Liver (tissue), 9 donors: ENCODE measurements around the gene ZDHHC14. TPM values are rescaled to one million over a fixed set of nuclear protein-coding genes. Genes with fewer than 3 reads are reported as not detected.

ENCODE experiments used
- DNase-seq: peaks from one replicate; pipeline ENCODE4 v3.0.0-alpha.2; 2017; ENCODE audit warnings: low spot score
- H3K27ac ChIP-seq, 2 donors: one replicate each; pipeline ENCODE4 v1.7.0; 2013; ENCODE audit warnings: inconsistent platforms in 2 of 2, low read length in 2 of 2, control low read depth in 1 of 2, low read depth in 1 of 2, mild to moderate bottlenecking in 1 of 2
- H3K27me3 ChIP-seq, 4 donors: one replicate each; pipeline versions ENCODE4 v1.6.1 to v1.7.0; 2013; ENCODE audit warnings: low read length in 3 of 4, inconsistent platforms in 1 of 4, mild to moderate bottlenecking in 1 of 4, moderate library complexity in 1 of 4; ENCODE audit not compliant: control insufficient read depth in 4 of 4, insufficient read depth in 4 of 4
- H3K36me3 ChIP-seq, 4 donors: one replicate each; pipeline versions ENCODE4 v1.6.1 to v1.7.0; 2013; ENCODE audit warnings: low read length in 3 of 4, mild to moderate bottlenecking in 3 of 4, low read depth in 1 of 4, moderate library complexity in 1 of 4; ENCODE audit not compliant: control insufficient read depth in 4 of 4, insufficient read depth in 3 of 4
- H3K4me1 ChIP-seq, 4 donors: one replicate each; pipeline versions ENCODE4 v1.6.1 to v1.7.0; 2013; ENCODE audit warnings: low read length in 3 of 4, mild to moderate bottlenecking in 3 of 4, moderate library complexity in 1 of 4; ENCODE audit not compliant: control insufficient read depth in 4 of 4, insufficient read depth in 4 of 4
- H3K4me3 ChIP-seq, 3 donors: one replicate each; pipeline versions ENCODE4 v1.6.1 to v1.7.0; 2013; ENCODE audit warnings: low read length in 3 of 3, control low read depth in 1 of 3, low read depth in 1 of 3, mild to moderate bottlenecking in 1 of 3
- H3K9ac ChIP-seq, 2 donors: one replicate each; pipeline ENCODE4 v1.7.0; 2013; ENCODE audit warnings: low read length in 2 of 2, mild to moderate bottlenecking in 2 of 2, moderate library complexity in 2 of 2, control low read depth in 1 of 2, low read depth in 1 of 2
- H3K9me3 ChIP-seq, 4 donors: one replicate each; pipeline versions ENCODE4 v1.6.1 to v1.7.0; 2013; ENCODE audit warnings: low read length in 3 of 4; ENCODE audit not compliant: control insufficient read depth in 4 of 4
- EGR1 ChIP-seq, 2 donors: IDR thresholded peaks; 2 replicates each; pipeline ENCODE4 v1.6.1; 2016 to 2018; ENCODE audit warnings: antibody characterized with exemption in 2 of 2, low read depth in 2 of 2
- FOXA1 ChIP-seq: IDR thresholded peaks from 2 replicates; pipeline ENCODE4 v1.6.1; 2016; ENCODE audit warnings: antibody characterized with exemption
- FOXA2 ChIP-seq: IDR thresholded peaks from 2 replicates; pipeline ENCODE4 v1.6.1; 2016; ENCODE audit warnings: antibody characterized with exemption
- GABPA ChIP-seq, 2 donors: IDR thresholded peaks in 1 of 2; conservative IDR thresholded peaks in 1 of 2; 2 replicates each; pipeline ENCODE4 v1.6.1; 2016; ENCODE audit warnings: antibody characterized with exemption in 2 of 2, mild to moderate bottlenecking in 1 of 2, moderate library complexity in 1 of 2
- HNF4A ChIP-seq, 2 donors: conservative IDR thresholded peaks; 2 replicates each; pipeline ENCODE4 v1.6.1; 2016; ENCODE audit warnings: antibody characterized with exemption in 2 of 2, mild to moderate bottlenecking in 2 of 2
- HNF4G ChIP-seq: IDR thresholded peaks from 2 replicates; pipeline ENCODE4 v1.6.1; 2016; ENCODE audit warnings: antibody characterized with exemption
- JUND ChIP-seq, 2 donors: IDR thresholded peaks; 2 replicates each; pipeline ENCODE4 v1.6.1; 2016; ENCODE audit warnings: antibody characterized with exemption in 2 of 2
- NR2F2 ChIP-seq: IDR thresholded peaks from 2 replicates; pipeline ENCODE4 v1.6.1; 2016; ENCODE audit warnings: antibody characterized with exemption
- RAD21 ChIP-seq, 2 donors: IDR thresholded peaks; 2 replicates each; pipeline ENCODE4 v1.6.1; 2016; ENCODE audit warnings: antibody characterized with exemption in 2 of 2, mild to moderate bottlenecking in 2 of 2
- RXRA ChIP-seq, 2 donors: IDR thresholded peaks; 2 replicates each; pipeline ENCODE4 v1.6.1; 2017 to 2018; ENCODE audit warnings: antibody characterized with exemption in 2 of 2, mild to moderate bottlenecking in 1 of 2
- SP1 ChIP-seq: IDR thresholded peaks from 2 replicates; pipeline ENCODE4 v1.6.1; 2018; ENCODE audit warnings: antibody characterized with exemption, mild to moderate bottlenecking
- YY1 ChIP-seq: IDR thresholded peaks from 2 replicates; pipeline ENCODE4 v1.6.1; 2016; ENCODE audit warnings: antibody characterized with exemption, mild to moderate bottlenecking
- WGBS: extraction: QIAGEN DNeasy Blood & Tissue Kit; methylation state at CpG from one replicate; pipeline ENCODE4 v1.1.7; 2013; 5-methylcytosine and 5-hydroxymethylcytosine counted together
- polyA plus RNA-seq, 2 donors: library from polyadenylated mRNA; stranded (reverse) in 1 of 2; unstranded in 1 of 2; fragments of 200-250 nt in 1 of 2; fragments of >200 nt in 1 of 2; fragmentation: Nextera tagmentation in 1 of 2; extraction: Ambion mirVana in 1 of 2; gene quantifications; one replicate each; pipeline versions ENCODE4 v1.2.1 to v1.2.3, GENCODE V29; 2013 to 2015
- total RNA-seq, 2 donors: library from RNA; depleted of rRNA; stranded (reverse); fragments of >200 nt; gene quantifications; one replicate each; pipeline ENCODE4 v1.2.3, GENCODE V29; 2014
- TF ChIP-seq, protein P1 (sequence below): IDR thresholded peaks from 2 replicates; pipeline ENCODE4 v1.6.1; 2016; ENCODE audit warnings: antibody characterized with exemption, mild to moderate bottlenecking
- TF ChIP-seq, protein P2 (sequence below): IDR thresholded peaks from 2 replicates; pipeline ENCODE4 v1.6.1; 2016; ENCODE audit warnings: antibody characterized with exemption
- TF ChIP-seq, protein P3 (sequence below): IDR thresholded peaks from 2 replicates; pipeline ENCODE4 v1.6.1; 2016; ENCODE audit warnings: antibody characterized with exemption
- TF ChIP-seq, protein P4 (sequence below): IDR thresholded peaks from 2 replicates; pipeline ENCODE4 v1.6.1; 2016; ENCODE audit warnings: antibody characterized with exemption
- TF ChIP-seq, protein P5 (sequence below): fragments of 150-350 bp; IDR thresholded peaks from 2 replicates; pipeline ENCODE4 v1.5.1; 2017; ENCODE audit warnings: improper control_type of control experiment, low read depth, low read length; ENCODE audit not compliant: missing input control
- donor health status: healthy.
- donor health status: healthy.
- donor health status: healthy.
- donor health status: healthy.
- donor health status: healthy.

ZDHHC14 gene
- total and polyA plus RNA-seq, 4 donors = 4.4 to 11.7 (median 8.4) TPM

DNA sequence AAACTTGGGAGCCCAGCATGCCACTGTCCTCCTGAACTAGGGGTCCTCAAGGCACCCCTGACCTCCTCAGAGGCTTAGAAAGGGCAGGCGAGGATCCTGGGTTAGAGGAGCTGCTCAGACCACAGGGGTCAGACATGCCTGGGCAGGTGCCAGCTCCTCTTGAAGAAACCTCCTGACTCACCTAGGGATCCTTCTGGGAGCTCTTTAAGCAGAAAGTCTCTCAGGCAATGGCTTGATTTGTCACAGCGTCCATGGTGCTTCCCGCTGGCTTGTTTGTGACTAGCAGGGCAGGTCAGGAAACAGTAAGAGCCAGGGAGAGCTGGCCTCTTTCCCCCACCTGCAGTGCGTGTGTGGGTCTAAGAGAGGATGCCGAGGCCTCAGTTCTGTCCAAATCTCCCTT, 267.6 kb downstream of the ZDHHC14 start:
- WGBS = 97% methylated on average over 5 of the region's 5 CpGs
- no peaks in the 10 kb centered on the region for H3K27me3 ChIP-seq
- H3K9ac ChIP-seq = no peak overlapping the region
- TF ChIP-seq GABPA (IDR thresholded peaks at IDR 0.05 in 1 of 2, conservative IDR thresholded peaks at IDR 0.05 in 1 of 2) (no peak), HNF4G (no peak), YY1 (no peak), FOXA1 (no peak), SP1 (no peak)
- TF ChIP-seq, protein P1, sequence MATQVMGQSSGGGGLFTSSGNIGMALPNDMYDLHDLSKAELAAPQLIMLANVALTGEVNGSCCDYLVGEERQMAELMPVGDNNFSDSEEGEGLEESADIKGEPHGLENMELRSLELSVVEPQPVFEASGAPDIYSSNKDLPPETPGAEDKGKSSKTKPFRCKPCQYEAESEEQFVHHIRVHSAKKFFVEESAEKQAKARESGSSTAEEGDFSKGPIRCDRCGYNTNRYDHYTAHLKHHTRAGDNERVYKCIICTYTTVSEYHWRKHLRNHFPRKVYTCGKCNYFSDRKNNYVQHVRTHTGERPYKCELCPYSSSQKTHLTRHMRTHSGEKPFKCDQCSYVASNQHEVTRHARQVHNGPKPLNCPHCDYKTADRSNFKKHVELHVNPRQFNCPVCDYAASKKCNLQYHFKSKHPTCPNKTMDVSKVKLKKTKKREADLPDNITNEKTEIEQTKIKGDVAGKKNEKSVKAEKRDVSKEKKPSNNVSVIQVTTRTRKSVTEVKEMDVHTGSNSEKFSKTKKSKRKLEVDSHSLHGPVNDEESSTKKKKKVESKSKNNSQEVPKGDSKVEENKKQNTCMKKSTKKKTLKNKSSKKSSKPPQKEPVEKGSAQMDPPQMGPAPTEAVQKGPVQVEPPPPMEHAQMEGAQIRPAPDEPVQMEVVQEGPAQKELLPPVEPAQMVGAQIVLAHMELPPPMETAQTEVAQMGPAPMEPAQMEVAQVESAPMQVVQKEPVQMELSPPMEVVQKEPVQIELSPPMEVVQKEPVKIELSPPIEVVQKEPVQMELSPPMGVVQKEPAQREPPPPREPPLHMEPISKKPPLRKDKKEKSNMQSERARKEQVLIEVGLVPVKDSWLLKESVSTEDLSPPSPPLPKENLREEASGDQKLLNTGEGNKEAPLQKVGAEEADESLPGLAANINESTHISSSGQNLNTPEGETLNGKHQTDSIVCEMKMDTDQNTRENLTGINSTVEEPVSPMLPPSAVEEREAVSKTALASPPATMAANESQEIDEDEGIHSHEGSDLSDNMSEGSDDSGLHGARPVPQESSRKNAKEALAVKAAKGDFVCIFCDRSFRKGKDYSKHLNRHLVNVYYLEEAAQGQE = no peak
- TF ChIP-seq, protein P2, sequence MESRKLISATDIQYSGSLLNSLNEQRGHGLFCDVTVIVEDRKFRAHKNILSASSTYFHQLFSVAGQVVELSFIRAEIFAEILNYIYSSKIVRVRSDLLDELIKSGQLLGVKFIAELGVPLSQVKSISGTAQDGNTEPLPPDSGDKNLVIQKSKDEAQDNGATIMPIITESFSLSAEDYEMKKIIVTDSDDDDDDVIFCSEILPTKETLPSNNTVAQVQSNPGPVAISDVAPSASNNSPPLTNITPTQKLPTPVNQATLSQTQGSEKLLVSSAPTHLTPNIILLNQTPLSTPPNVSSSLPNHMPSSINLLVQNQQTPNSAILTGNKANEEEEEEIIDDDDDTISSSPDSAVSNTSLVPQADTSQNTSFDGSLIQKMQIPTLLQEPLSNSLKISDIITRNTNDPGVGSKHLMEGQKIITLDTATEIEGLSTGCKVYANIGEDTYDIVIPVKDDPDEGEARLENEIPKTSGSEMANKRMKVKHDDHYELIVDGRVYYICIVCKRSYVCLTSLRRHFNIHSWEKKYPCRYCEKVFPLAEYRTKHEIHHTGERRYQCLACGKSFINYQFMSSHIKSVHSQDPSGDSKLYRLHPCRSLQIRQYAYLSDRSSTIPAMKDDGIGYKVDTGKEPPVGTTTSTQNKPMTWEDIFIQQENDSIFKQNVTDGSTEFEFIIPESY = no peak
- TF ChIP-seq, protein P3, sequence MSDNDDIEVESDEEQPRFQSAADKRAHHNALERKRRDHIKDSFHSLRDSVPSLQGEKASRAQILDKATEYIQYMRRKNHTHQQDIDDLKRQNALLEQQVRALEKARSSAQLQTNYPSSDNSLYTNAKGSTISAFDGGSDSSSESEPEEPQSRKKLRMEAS = no peak
- no peak overlapping the region for H3K27ac ChIP-seq
- DNase-seq = no peak
- H3K4me3 ChIP-seq = no peak overlapping the region
- no peaks in the 10 kb centered on the region for H3K9me3 ChIP-seq
- no peaks in the 10 kb centered on the region for H3K4me1 ChIP-seq
- peaks cover 0 to 19% (median 0%) of the 10 kb centered on the region in 4 donors for H3K36me3 ChIP-seq

DNA sequence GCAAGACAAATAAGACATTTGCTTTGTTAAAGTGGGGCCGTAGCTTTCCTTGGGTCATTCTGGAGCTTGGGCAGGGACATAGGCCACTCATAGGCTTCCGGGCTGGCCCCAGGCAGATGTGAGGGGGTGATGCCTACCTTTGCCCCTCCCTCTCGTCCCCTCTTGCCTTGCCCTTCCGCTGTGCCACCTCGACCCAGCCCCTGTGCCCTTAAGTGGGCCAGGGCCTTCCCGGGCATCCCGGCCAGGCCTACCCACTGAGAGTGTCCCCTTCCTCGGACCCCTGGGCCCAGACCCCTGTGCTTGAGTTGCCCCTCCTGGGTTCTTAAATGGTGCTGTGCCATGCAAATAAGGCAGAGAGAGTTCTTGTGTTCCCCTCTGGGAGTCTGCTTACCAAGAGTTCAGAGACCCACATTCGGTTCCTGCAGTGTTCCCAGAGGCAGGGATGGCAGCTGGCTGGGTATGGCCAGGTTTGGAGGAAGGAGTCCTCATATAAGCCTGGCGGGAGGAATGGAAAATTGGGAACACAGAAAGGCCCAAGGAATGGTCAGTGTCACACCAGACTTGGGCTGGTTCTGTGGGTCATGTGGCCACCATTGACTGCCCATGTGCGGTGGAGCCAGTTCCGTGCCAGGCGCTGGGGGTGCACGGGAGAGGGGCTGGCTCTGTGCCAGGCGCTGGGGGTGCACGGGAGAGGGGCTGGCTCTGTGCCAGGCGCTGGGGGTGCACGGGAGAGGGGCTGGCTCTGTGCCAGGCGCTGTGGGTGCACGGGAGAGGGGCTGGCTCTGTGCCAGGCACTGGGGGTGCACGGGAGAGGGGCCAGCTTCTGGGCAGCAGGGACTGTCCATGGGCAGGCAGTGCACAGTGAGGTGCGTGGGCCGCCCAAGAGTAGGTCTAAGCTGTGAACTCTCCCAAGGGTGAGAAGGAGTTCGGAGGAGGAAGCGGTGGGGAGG, 268.6 kb downstream of the ZDHHC14 start:
- 78% methylated on average over 25 of the region's 25 CpGs for WGBS
- Histone ChIP-seq H3K9me3 (no peaks in the 10 kb centered on the region), H3K4me3 (no peak overlapping the region), H3K36me3 (peaks cover 0 to 27% (median 1%) of the 10 kb centered on the region in 4 donors), H3K9ac (no peak overlapping the region), H3K27ac (no peak overlapping the region), H3K27me3 (no peaks in the 10 kb centered on the region), H3K4me1 (no peaks in the 10 kb centered on the region)
- TF ChIP-seq, protein P3 = no peak
- TF ChIP-seq HNF4A (conservative IDR thresholded peaks at IDR 0.05) = no peak
- TF ChIP-seq YY1 = no peak
- no peak for TF ChIP-seq RAD21 (IDR thresholded peaks at IDR 0.05)
- TF ChIP-seq, protein P4, sequence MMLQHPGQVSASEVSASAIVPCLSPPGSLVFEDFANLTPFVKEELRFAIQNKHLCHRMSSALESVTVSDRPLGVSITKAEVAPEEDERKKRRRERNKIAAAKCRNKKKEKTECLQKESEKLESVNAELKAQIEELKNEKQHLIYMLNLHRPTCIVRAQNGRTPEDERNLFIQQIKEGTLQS = no peak
- TF ChIP-seq GABPA (IDR thresholded peaks at IDR 0.05 in 1 of 2, conservative IDR thresholded peaks at IDR 0.05 in 1 of 2) = no peak
- TF ChIP-seq NR2F2 = no peak
- no peak for TF ChIP-seq JUND (IDR thresholded peaks at IDR 0.05)
- TF ChIP-seq FOXA1 = no peak
- TF ChIP-seq, protein P5, sequence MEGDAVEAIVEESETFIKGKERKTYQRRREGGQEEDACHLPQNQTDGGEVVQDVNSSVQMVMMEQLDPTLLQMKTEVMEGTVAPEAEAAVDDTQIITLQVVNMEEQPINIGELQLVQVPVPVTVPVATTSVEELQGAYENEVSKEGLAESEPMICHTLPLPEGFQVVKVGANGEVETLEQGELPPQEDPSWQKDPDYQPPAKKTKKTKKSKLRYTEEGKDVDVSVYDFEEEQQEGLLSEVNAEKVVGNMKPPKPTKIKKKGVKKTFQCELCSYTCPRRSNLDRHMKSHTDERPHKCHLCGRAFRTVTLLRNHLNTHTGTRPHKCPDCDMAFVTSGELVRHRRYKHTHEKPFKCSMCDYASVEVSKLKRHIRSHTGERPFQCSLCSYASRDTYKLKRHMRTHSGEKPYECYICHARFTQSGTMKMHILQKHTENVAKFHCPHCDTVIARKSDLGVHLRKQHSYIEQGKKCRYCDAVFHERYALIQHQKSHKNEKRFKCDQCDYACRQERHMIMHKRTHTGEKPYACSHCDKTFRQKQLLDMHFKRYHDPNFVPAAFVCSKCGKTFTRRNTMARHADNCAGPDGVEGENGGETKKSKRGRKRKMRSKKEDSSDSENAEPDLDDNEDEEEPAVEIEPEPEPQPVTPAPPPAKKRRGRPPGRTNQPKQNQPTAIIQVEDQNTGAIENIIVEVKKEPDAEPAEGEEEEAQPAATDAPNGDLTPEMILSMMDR = no peak
- TF ChIP-seq FOXA2 = no peak
- no peak for TF ChIP-seq EGR1 (IDR thresholded peaks at IDR 0.05; ENCODE audit: low read depth in 2 of 2)
- TF ChIP-seq RXRA (IDR thresholded peaks at IDR 0.05) = no peak
- TF ChIP-seq, protein P2 = no peak
- no peak for DNase-seq
